Measurements from ENCODE around the gene STAT6.
A peak's percentile ranks its signal among the peaks of the same experiment; 100 is the strongest.

STAT6 gene

DNA sequence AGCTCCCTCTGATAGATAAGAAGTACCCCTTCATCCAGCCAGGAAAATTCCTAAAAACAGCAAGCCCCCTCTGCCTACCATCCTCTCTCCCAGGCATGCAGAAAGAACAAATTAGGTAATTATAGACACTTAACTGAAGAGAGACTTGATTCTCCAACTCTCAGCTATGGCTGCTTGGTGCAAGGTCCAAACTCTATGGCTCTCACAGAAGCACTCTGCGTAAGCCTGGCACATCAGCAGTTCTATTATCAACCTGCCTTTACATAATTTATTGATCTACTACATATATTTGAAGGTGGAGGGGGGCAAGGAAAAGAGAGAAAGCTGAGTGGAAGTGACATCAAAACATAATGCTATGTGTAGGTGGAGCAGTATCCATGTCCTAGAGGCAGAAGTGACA, 60.2 kb downstream of the STAT6 start:
- Histone ChIP-seq H3K4me3 (ENCODE audit: low read length, poor library complexity, severe bottlenecking) (no peak overlapping the region), H4K20me1 (ENCODE audit: insufficient read depth, low read length, poor library complexity, severe bottlenecking) (no peaks in the 10 kb centered on the region), H3K4me2 (ENCODE audit: low read depth, low read length, poor library complexity, severe bottlenecking) (no peak overlapping the region), H3K4me1 (ENCODE audit: insufficient read depth, low read length, poor library complexity, severe bottlenecking) (peaks cover 29% of the 10 kb centered on the region), H3K79me2 (ENCODE audit: insufficient read depth, low read length) (no peaks in the 10 kb centered on the region), H3K9ac (ENCODE audit: low read depth, low read length, poor library complexity, severe bottlenecking) (no peak overlapping the region), H3K27me3 (ENCODE audit: insufficient read depth, low read length, poor library complexity, severe bottlenecking) (no peaks in the 10 kb centered on the region), H2AFZ (ENCODE audit: low read length) (no peak overlapping the region), H3F3A (ENCODE audit: low read depth) (no peaks in the 10 kb centered on the region), H3K9me3 (ENCODE audit: insufficient read depth, low read depth, low read length) (no peaks in the 10 kb centered on the region), H3K36me3 (ENCODE audit: insufficient read depth, low read length) (no peaks in the 10 kb centered on the region), H3K9me2 (replicated peaks; ENCODE audit: low read depth, low read length) (no peaks in the 10 kb centered on the region)
- TF ChIP-seq, protein P1, sequence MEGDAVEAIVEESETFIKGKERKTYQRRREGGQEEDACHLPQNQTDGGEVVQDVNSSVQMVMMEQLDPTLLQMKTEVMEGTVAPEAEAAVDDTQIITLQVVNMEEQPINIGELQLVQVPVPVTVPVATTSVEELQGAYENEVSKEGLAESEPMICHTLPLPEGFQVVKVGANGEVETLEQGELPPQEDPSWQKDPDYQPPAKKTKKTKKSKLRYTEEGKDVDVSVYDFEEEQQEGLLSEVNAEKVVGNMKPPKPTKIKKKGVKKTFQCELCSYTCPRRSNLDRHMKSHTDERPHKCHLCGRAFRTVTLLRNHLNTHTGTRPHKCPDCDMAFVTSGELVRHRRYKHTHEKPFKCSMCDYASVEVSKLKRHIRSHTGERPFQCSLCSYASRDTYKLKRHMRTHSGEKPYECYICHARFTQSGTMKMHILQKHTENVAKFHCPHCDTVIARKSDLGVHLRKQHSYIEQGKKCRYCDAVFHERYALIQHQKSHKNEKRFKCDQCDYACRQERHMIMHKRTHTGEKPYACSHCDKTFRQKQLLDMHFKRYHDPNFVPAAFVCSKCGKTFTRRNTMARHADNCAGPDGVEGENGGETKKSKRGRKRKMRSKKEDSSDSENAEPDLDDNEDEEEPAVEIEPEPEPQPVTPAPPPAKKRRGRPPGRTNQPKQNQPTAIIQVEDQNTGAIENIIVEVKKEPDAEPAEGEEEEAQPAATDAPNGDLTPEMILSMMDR (conservative IDR thresholded peaks at IDR 0.05; ENCODE audit: low read length) = no peak
- no peak for TF ChIP-seq EZH2phosphoT487 (IDR thresholded peaks at IDR 0.05; ENCODE audit: borderline replicate concordance)

DNA sequence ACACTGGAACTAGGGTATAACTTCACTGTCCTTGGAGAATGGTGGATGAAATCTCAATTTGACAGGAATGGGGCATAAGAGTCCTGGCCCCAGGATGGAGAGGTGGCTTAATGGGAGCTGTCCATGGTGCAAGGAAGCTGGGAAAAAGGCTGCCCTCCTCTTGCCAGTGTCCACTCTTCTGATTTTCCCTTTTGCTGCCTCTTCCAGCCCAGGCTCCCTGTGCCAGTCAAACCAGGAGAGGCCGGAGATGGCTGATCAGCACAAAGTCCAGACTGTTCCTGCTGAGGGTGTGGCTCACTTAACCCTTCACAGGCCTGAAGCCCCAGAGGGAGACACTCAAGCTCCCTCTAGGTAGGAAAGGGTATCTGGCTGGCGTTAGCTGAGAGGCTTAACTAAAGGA, 61.3 kb downstream of the STAT6 start, which contains the start of gene MYO1A:
TSS of gene MYO1A (minus strand) at position 240 of the 400 bp plus-strand sequence. CDS start 1,806 bp downstream, outside the sequence.
- Histone ChIP-seq H3K9me2 (replicated peaks; ENCODE audit: low read depth, low read length) (no peaks in the 10 kb centered on the region), H4K20me1 (ENCODE audit: insufficient read depth, low read length, poor library complexity, severe bottlenecking) (no peaks in the 10 kb centered on the region), H3K79me2 (ENCODE audit: insufficient read depth, low read length) (no peaks in the 10 kb centered on the region), H3K4me1 (ENCODE audit: insufficient read depth, low read length, poor library complexity, severe bottlenecking) (peaks cover 29% of the 10 kb centered on the region), H2AFZ (ENCODE audit: low read length) (no peak within 1 kb of the TSS), H3K36me3 (ENCODE audit: insufficient read depth, low read length) (no peaks in the 10 kb centered on the region), H3K4me2 (ENCODE audit: low read depth, low read length, poor library complexity, severe bottlenecking) (peak within 1 kb of the TSS; percentile 51), H3F3A (ENCODE audit: low read depth) (no peaks in the 10 kb centered on the region), H3K9ac (ENCODE audit: low read depth, low read length, poor library complexity, severe bottlenecking) (no peak within 1 kb of the TSS), H3K9me3 (ENCODE audit: insufficient read depth, low read depth, low read length) (no peaks in the 10 kb centered on the region), H3K27me3 (ENCODE audit: insufficient read depth, low read length, poor library complexity, severe bottlenecking) (no peaks in the 10 kb centered on the region), H3K4me3 (ENCODE audit: low read length, poor library complexity, severe bottlenecking) (no peak within 1 kb of the TSS)
- TF ChIP-seq, protein P1 (conservative IDR thresholded peaks at IDR 0.05; ENCODE audit: low read length) = no peak
- TF ChIP-seq EZH2phosphoT487 (IDR thresholded peaks at IDR 0.05; ENCODE audit: borderline replicate concordance) = no peak

DNA sequence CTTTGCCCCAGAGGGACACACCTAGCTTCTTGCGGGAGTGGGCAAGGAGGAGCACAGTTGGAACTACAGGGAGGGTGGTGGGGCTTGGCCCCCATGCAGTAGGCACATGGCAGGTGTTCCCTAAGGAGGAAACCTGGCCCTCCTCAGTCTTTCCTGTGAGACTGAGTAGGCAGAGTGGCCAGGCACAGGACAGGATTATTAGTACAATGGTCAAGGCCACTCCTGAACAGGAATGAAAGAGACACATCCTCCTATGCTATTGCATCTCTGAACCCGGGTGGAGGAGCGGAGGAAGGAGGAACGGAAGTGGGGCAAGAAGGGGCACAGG, 62.1 kb downstream of the STAT6 start:
- Histone ChIP-seq H3K4me1 (ENCODE audit: insufficient read depth, low read length, poor library complexity, severe bottlenecking) (peaks cover 26% of the 10 kb centered on the region), H4K20me1 (ENCODE audit: insufficient read depth, low read length, poor library complexity, severe bottlenecking) (no peaks in the 10 kb centered on the region), H3K36me3 (ENCODE audit: insufficient read depth, low read length) (no peaks in the 10 kb centered on the region), H3K4me2 (ENCODE audit: low read depth, low read length, poor library complexity, severe bottlenecking) (peak overlapping the region; percentile 51), H2AFZ (ENCODE audit: low read length) (no peak overlapping the region), H3K9ac (ENCODE audit: low read depth, low read length, poor library complexity, severe bottlenecking) (no peak overlapping the region), H3K4me3 (ENCODE audit: low read length, poor library complexity, severe bottlenecking) (no peak overlapping the region), H3K9me3 (ENCODE audit: insufficient read depth, low read depth, low read length) (no peaks in the 10 kb centered on the region), H3F3A (ENCODE audit: low read depth) (no peaks in the 10 kb centered on the region), H3K79me2 (ENCODE audit: insufficient read depth, low read length) (no peaks in the 10 kb centered on the region), H3K27me3 (ENCODE audit: insufficient read depth, low read length, poor library complexity, severe bottlenecking) (no peaks in the 10 kb centered on the region), H3K9me2 (replicated peaks; ENCODE audit: low read depth, low read length) (no peaks in the 10 kb centered on the region)
- TF ChIP-seq EZH2phosphoT487 (IDR thresholded peaks at IDR 0.05; ENCODE audit: borderline replicate concordance) = no peak
- TF ChIP-seq, protein P1 (conservative IDR thresholded peaks at IDR 0.05; ENCODE audit: low read length) = no peak
